ENCODE measurements around the gene NCOA7. TPM values are rescaled to one million over a fixed set of nuclear protein-coding genes. Genes with fewer than 3 reads are reported as not detected.
A peak's percentile ranks its signal among the peaks of the same experiment; 100 is the strongest.

Gene NCOA7
- total and polyA plus RNA-seq, 2 of the 8 experiments (the other 6 are each of a cell fraction or from before 2014, with no cell fraction given), result 2.6 to 10.7 TPM

- Histone ChIP-seq H3K79me2 (ENCODE audit: control insufficient read depth in 1 of 2, insufficient read depth in 2 of 2, low read length in 2 of 2) (no peaks in the 10 kb centered on the region), H3K14ac (ENCODE audit: insufficient read length) (no peak overlapping the region), H2BK12ac (ENCODE audit: low read depth, low read length) (peak overlapping the region; percentile 97; the same call in 1 of the 2 replicates), H2BK15ac (ENCODE audit: low read length) (no peak overlapping the region), H4K5ac (ENCODE audit: insufficient read length, low read depth, low read length) (no peak overlapping the region), H4K91ac (replicated peaks; ENCODE audit: insufficient read length, low read length) (no peak overlapping the region), H2AK5ac (ENCODE audit: low read depth, low read length) (no peak overlapping the region), H4K20me1 (replicated peaks in 1 of 2; ENCODE audit: control insufficient read depth in 1 of 2, insufficient read depth in 2 of 2, low read length in 2 of 2) (no peaks in the 10 kb centered on the region), H2BK5ac (ENCODE audit: low read depth, low read length) (0 out of 2 replicates have a peak overlapping the region, but pooled peaks have one; percentile 75), H3K4me2 (ENCODE audit: insufficient read depth in 1 of 2, low read depth in 2 of 2, low read length in 2 of 2) (peak overlapping the region; percentile 75 to 78), H3K36me3 (ENCODE audit: control insufficient read depth in 2 of 4, insufficient read depth in 4 of 4, low read length in 3 of 4) (no peaks in the 10 kb centered on the region), H2BK20ac (ENCODE audit: low read length) (no peak overlapping the region), H3K4me3 (ENCODE audit: extremely low read depth in 1 of 4, insufficient read depth in 2 of 4, low read depth in 3 of 4, low read length in 4 of 4) (peak overlapping the region; percentile 78 to 97 (median 87)), H3K18ac (ENCODE audit: extremely low read depth, low read length) (no peak overlapping the region), H3K23ac (ENCODE audit: insufficient read length) (no peak overlapping the region), H3K27me3 (replicated peaks in 1 of 4; ENCODE audit: control insufficient read depth in 3 of 4, extremely low read depth in 1 of 4, insufficient read depth in 3 of 4, low read length in 3 of 4) (no peaks in the 10 kb centered on the region), H3K23me2 (ENCODE audit: low read depth, low read length) (peaks cover 7% of the 10 kb centered on the region), H2AFZ (ENCODE audit: low read length) (peak overlapping the region; percentile 94), H2BK120ac (replicated peaks; ENCODE audit: low read depth, low read length) (no peak overlapping the region), H3K79me1 (ENCODE audit: low read depth, low read length) (no peaks in the 10 kb centered on the region), H3K9me3 (ENCODE audit: insufficient read depth in 2 of 2, low read depth in 1 of 2, low read length in 1 of 2) (peaks cover 0 to 2% of the 10 kb centered on the region in 2 experiments; a peak in 1 of 4 replicates), H4K8ac (ENCODE audit: extremely low read depth, insufficient read depth, low read length) (no peak overlapping the region), H3K27ac (ENCODE audit: low read depth, low read length) (no peak overlapping the region; the same call in 1 of the 2 replicates), H3K4ac (replicated peaks; ENCODE audit: insufficient read length, low read depth, low read length) (no peak overlapping the region), H3K56ac (replicated peaks; ENCODE audit: insufficient read length, low read depth, low read length) (no peak overlapping the region), H3K4me1 (replicated peaks in 1 of 4; ENCODE audit: control insufficient read depth in 3 of 4, insufficient read depth in 4 of 4, low read length in 3 of 4) (no peaks in the 10 kb centered on the region), H3K9ac (replicated peaks in 1 of 4; ENCODE audit: extremely low read depth in 1 of 4, low read depth in 3 of 4, low read length in 3 of 4) (peak overlapping the region; percentile 60 to 87 (median 72))
- TF ChIP-seq RAD21 (IDR thresholded peaks at IDR 0.05 in 1 of 2, conservative IDR thresholded peaks at IDR 0.05 in 1 of 2; ENCODE audit: low read depth in 2 of 2, low read length in 2 of 2) (peak in 1 of 2 experiments; percentile 33; a peak in 2 of 4 replicates), JUN (IDR thresholded peaks at IDR 0.05; ENCODE audit: low read depth, low read length) (no peak), CHD2 (IDR thresholded peaks at IDR 0.05; ENCODE audit: low read length) (no peak)
- POLR2A ChIA-PET (ENCODE audit: partially characterized antibody), result interaction anchor here (0.7 to 2.5 kb wide), 21 partner anchors 9 to 610 kb away, joined by 3 to 66 read pairs (median 3); partner anchors contain the start of genes HDDC2, HINT3, NCOA7 and TRMT11
- 8% methylated on average over 3 of the region's 3 CpGs; no CpG with 5 or more reads in 1 of the 2 experiments for WGBS, 2 experiments (ENCODE audit: extremely low coverage in 1 of 2, insufficient coverage in 1 of 2, insufficient read length in 1 of 2, insufficient replicate concordance in 2 of 2, low coverage in 1 of 2, low lambda C conversion rate in 2 of 2, missing lambda C conversion rate in 1 of 2)
- FAIRE-seq, result no peak
- no peak for DNase-seq (ENCODE audit: low read depth in 1 of 2, low spot score in 2 of 2)
- CTCF ChIA-PET (ENCODE audit: partially characterized antibody), result interaction anchor here (0.6 to 3.5 kb wide), 19 partner anchors 9 to 475 kb away, joined by 3 to 30 read pairs (median 4); partner anchors contain the start of genes HINT3 and NCOA7
These were observed 9.4 kb upstream of the NCOA7 start for GRCh38 chr6:125781314-125781868.
